GM12878 (cell line): ENCODE results near the gene CTDSP1. TPM values are rescaled to one million over a fixed set of nuclear protein-coding genes. Genes with fewer than 3 reads are reported as not detected.
A peak's percentile ranks its signal among the peaks of the same experiment; 100 is the strongest.

ENCODE experiments used
- CEBPB ChIP-seq, 2 experiments: fragments of 150-350 bp in 1 of 2; IDR thresholded peaks; 2 replicates each; pipeline ENCODE4 v1.6.1; 2012 to 2014; ENCODE audit warnings: low read depth in 2 of 2, low read length in 2 of 2, borderline replicate concordance in 1 of 2, inconsistent platforms in 1 of 2
- CHD1 ChIP-seq: IDR thresholded peaks from 2 replicates; pipeline ENCODE4 v1.6.1; 2012; ENCODE audit warnings: low read depth, low read length, improper control_type of control experiment
- CHD2 ChIP-seq: IDR thresholded peaks from 2 replicates; pipeline ENCODE4 v1.6.1; 2011; ENCODE audit warnings: low read depth, low read length, improper control_type of control experiment, borderline replicate concordance
- CTCF ChIP-seq, 3 experiments: IDR thresholded peaks in 2 of 3; conservative IDR thresholded peaks in 1 of 3; 2 replicates each; pipeline ENCODE4 v1.5.1; 2011; ENCODE audit warnings: low read depth in 3 of 3, low read length in 3 of 3, mild to moderate bottlenecking in 3 of 3, control low read depth in 2 of 3, moderate library complexity in 2 of 3, inconsistent platforms in 1 of 3, mixed read lengths in 1 of 3; ENCODE audit not compliant: control insufficient read depth in 2 of 3, insufficient read depth in 1 of 3; ENCODE audit errors: extremely low read depth in 1 of 3
- IKZF1 ChIP-seq: fragments of 450-650 bp; conservative IDR thresholded peaks from 2 replicates; pipeline ENCODE4 v1.6.1; 2017; ENCODE audit warnings: antibody characterized with exemption, mild to moderate bottlenecking
- LARP7 ChIP-seq: fragments of 450-650 bp; IDR thresholded peaks from 2 replicates; pipeline ENCODE4 v1.6.1; 2017; ENCODE audit warnings: mild to moderate bottlenecking
- MLLT1 ChIP-seq: fragments of 450-650 bp; IDR thresholded peaks from 2 replicates; pipeline ENCODE4 v1.6.1; 2016; ENCODE audit warnings: mild to moderate bottlenecking
- MYB ChIP-seq: fragments of 150-350 bp; IDR thresholded peaks from 2 replicates; pipeline ENCODE4 v1.6.1; 2014; ENCODE audit warnings: mild to moderate bottlenecking, low read depth, low read length, borderline replicate concordance
- PBX3 ChIP-seq: IDR thresholded peaks from 2 replicates; pipeline ENCODE4 v1.6.1; 2011; ENCODE audit warnings: mild to moderate bottlenecking, low read depth, low read length, moderate library complexity; ENCODE audit not compliant: insufficient replicate concordance
- POLR2AphosphoS2 ChIP-seq: IDR thresholded peaks from 2 replicates; pipeline ENCODE4 v1.6.1; 2011; ENCODE audit warnings: low read depth, mild to moderate bottlenecking, low read length, improper control_type of control experiment, moderate library complexity
- RCOR1 ChIP-seq: conservative IDR thresholded peaks from 2 replicates; pipeline ENCODE4 v1.6.1; 2012; ENCODE audit warnings: low read depth, low read length, improper control_type of control experiment
- SKIL ChIP-seq: fragments of 450-650 bp; IDR thresholded peaks from 2 replicates; pipeline ENCODE4 v1.6.1; 2017; ENCODE audit warnings: mild to moderate bottlenecking, low read depth, inconsistent platforms; ENCODE audit not compliant: poor library complexity, severe bottlenecking
- SMARCA5 ChIP-seq: fragments of 450-650 bp; IDR thresholded peaks from 2 replicates; pipeline ENCODE4 v1.6.1; 2017; ENCODE audit warnings: mild to moderate bottlenecking
- STAT1 ChIP-seq: fragments of 450-650 bp; conservative IDR thresholded peaks from 2 replicates; pipeline ENCODE4 v1.6.1; 2014; ENCODE audit warnings: antibody characterized with exemption, mild to moderate bottlenecking
- TBL1XR1 ChIP-seq: IDR thresholded peaks from 2 replicates; pipeline ENCODE4 v1.6.1; 2012; ENCODE audit warnings: low read depth, low read length, improper control_type of control experiment
- TCF12 ChIP-seq: IDR thresholded peaks from 2 replicates; pipeline ENCODE4 v1.6.1; 2011; ENCODE audit warnings: low read depth, mild to moderate bottlenecking, low read length
- ZBTB4 ChIP-seq: fragments of 450-650 bp; formaldehyde crosslinking; IDR thresholded peaks from 2 replicates; pipeline ENCODE4 v1.4.0; 2022; ENCODE audit warnings: mild to moderate bottlenecking, moderate library complexity
- ZNF384 ChIP-seq: IDR thresholded peaks from 2 replicates; pipeline ENCODE4 v1.6.1; 2012; ENCODE audit warnings: low read depth, mild to moderate bottlenecking, low read length, improper control_type of control experiment, borderline replicate concordance
- polyA plus RNA-seq, 11 experiments: library from polyadenylated mRNA; depleted of rRNA in 4 of 11; unstranded in 6 of 11; stranded (reverse) in 5 of 11; fragments of >200 nt; fragmentation: Nextera tagmentation in 4 of 11; fragmentation: Illumina TruSeq in 1 of 11; extraction: Ambion mirVana in 4 of 11; extraction: Trizol in 1 of 11; gene quantifications; 1 replicate in 1 of 11; 2 replicates in 10 of 11; pipeline versions ENCODE4 v1.2.1 to v1.2.3, GENCODE V29; 2011 to 2016; ENCODE audit warnings: inconsistent platforms in 2 of 11, missing spikeins in 2 of 11, low read depth in 1 of 11
- total RNA-seq, 4 experiments: library from RNA; depleted of rRNA in 3 of 4; stranded (reverse); fragments of >200 nt in 3 of 4; fragmentation: Illumina TruSeq in 1 of 4; extraction: Trizol in 1 of 4; gene quantifications; 2 replicates each; pipeline versions ENCODE4 v1.2.1 to v1.2.3, GENCODE V29; 2013 to 2021

CTDSP1 gene
- total and polyA plus RNA-seq, 10 of the 15 experiments (the other 5 are each of a cell fraction or from before 2014, with no cell fraction given): 3.0 to 75.9 (median 34.4) TPM

- TF ChIP-seq TCF12 (peak; percentile 67), POLR2AphosphoS2 (peak; percentile 50), RCOR1 (no peak; the same call in 1 of the 2 replicates), ZNF384 (no peak), CTCF (IDR thresholded peaks at IDR 0.05 in 2 of 3, conservative IDR thresholded peaks at IDR 0.05 in 1 of 3; ENCODE audit: control insufficient read depth in 2 of 3, extremely low read depth in 1 of 3, insufficient read depth in 1 of 3, low read depth in 3 of 3, low read length in 3 of 3) (peak; percentile 75 to 87 (median 80)), CHD1 (0 out of 2 replicates have a peak, but pooled peaks have one; percentile 64), STAT1 (peak; percentile 61; the same call in 1 of the 2 replicates), IKZF1 (peak; percentile 95), TBL1XR1 (peak; percentile 51), MYB (0 out of 2 replicates have a peak, but pooled peaks have one; percentile 59), CEBPB (IDR thresholded peaks at IDR 0.05; ENCODE audit: borderline replicate concordance in 1 of 2, low read depth in 2 of 2, low read length in 2 of 2) (no peak), PBX3 (no peak), ZBTB4 (CRISPR knock-in tag) (no peak), LARP7 (peak; percentile 3; the same call in 1 of the 2 replicates), MLLT1 (peak; percentile 98), CHD2 (no peak; the same call in 1 of the 2 replicates), SMARCA5 (peak; percentile 87), SKIL (peak; percentile 61)
Measured at GRCh38 chr2:218395826-218396687, 3.6 kb upstream of the CTDSP1 start (continued).
